Suprapubic skin (tissue), 4 donors: ENCODE data around the gene LRP1B. TPM values are rescaled to one million over a fixed set of nuclear protein-coding genes. Genes with fewer than 3 reads are reported as not detected.

Experiments used
- DNase-seq, 2 donors: peaks; one replicate each; pipeline ENCODE4 v3.0.0-alpha.2; 2019; ENCODE audit warnings: low spot score in 2 of 2
- H3K27ac ChIP-seq: fragments of 200-600 bp; sonication (generic); one replicate; pipeline ENCODE4 v1.5.1; 2019
- H3K27me3 ChIP-seq: fragments of 200-600 bp; sonication (generic); one replicate; pipeline ENCODE4 v1.5.1; 2019
- H3K36me3 ChIP-seq: fragments of 200-600 bp; sonication (generic); one replicate; pipeline ENCODE4 v1.5.1; 2019
- H3K4me1 ChIP-seq: fragments of 200-600 bp; sonication (generic); one replicate; pipeline ENCODE4 v1.5.1; 2019
- H3K4me3 ChIP-seq: fragments of 200-600 bp; sonication (generic); one replicate; pipeline ENCODE4 v1.5.1; 2019; ENCODE audit warnings: mild to moderate bottlenecking
- H3K9me3 ChIP-seq: fragments of 200-600 bp; sonication (generic); one replicate; pipeline ENCODE4 v1.5.1; 2019
- EP300 ChIP-seq: sonication (generic); formaldehyde crosslinking; IDR thresholded peaks from one replicate; pipeline ENCODE4 v1.6.1; 2017; ENCODE audit warnings: antibody characterized with exemption
- POLR2A ChIP-seq, 2 donors: fragments of 450-650 bp; IDR thresholded peaks; one replicate each; pipeline ENCODE4 v1.6.1; 2017; ENCODE audit warnings: antibody characterized with exemption in 2 of 2, mild to moderate bottlenecking in 2 of 2, moderate library complexity in 2 of 2
- POLR2AphosphoS5 ChIP-seq, 3 donors: sonication (generic); formaldehyde crosslinking; IDR thresholded peaks; one replicate each; pipeline ENCODE4 v1.6.1; 2017; ENCODE audit warnings: antibody characterized with exemption in 3 of 3
- WGBS: methylation state at CpG from one replicate; pipeline ENCODE4 v1.1.5; 2018; 5-methylcytosine and 5-hydroxymethylcytosine counted together
- total RNA-seq, 4 donors: library from RNA; depleted of rRNA; stranded (reverse); fragments of >200 nt; gene quantifications; one replicate each; pipeline ENCODE4 v1.1.0, GENCODE V29; 2016
- TF ChIP-seq, protein P1 (sequence below), 2 donors: fragments of 200-600 bp in 1 of 2; fragments of 450-650 bp in 1 of 2; sonication (generic) in 1 of 2; IDR thresholded peaks; one replicate each; pipeline ENCODE4 v1.5.1; 2016 to 2019; ENCODE audit warnings: antibody characterized with exemption in 2 of 2, mild to moderate bottlenecking in 1 of 2, moderate library complexity in 1 of 2

LRP1B gene
- total RNA-seq, 4 donors from 2014 or later = 0.11 to 2.7 (median 1.3) TPM

DNA sequence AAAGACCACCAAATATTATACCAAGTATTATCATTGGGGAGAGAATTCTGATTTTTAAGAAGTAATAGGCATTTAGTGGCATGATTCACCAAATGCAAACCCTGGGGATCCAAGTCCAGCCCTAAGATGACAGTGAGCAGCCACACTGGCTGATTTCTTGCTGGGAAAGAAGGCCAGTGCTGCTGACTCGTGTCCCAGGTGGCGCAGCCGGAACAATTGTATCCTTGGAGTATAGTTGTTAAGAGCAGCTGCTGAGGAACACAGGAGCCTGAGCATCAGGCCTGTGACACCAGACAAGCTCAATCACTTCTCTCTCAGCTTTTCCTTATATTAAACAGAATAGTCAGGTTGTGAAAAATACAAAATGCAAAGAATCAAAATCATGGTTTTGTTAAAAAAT, 48.4 kb downstream of the LRP1B start:
- 76% methylated on average over 3 of the region's 3 CpGs for WGBS
- Histone ChIP-seq H3K36me3 (no peaks in the 10 kb centered on the region), H3K4me1 (no peaks in the 10 kb centered on the region), H3K27me3 (no peaks in the 10 kb centered on the region), H3K27ac (no peak overlapping the region), H3K9me3 (no peaks in the 10 kb centered on the region), H3K4me3 (no peak overlapping the region)
- no peak for TF ChIP-seq POLR2A (IDR thresholded peaks at IDR 0.05)
- TF ChIP-seq EP300 = no peak
- TF ChIP-seq, protein P1, sequence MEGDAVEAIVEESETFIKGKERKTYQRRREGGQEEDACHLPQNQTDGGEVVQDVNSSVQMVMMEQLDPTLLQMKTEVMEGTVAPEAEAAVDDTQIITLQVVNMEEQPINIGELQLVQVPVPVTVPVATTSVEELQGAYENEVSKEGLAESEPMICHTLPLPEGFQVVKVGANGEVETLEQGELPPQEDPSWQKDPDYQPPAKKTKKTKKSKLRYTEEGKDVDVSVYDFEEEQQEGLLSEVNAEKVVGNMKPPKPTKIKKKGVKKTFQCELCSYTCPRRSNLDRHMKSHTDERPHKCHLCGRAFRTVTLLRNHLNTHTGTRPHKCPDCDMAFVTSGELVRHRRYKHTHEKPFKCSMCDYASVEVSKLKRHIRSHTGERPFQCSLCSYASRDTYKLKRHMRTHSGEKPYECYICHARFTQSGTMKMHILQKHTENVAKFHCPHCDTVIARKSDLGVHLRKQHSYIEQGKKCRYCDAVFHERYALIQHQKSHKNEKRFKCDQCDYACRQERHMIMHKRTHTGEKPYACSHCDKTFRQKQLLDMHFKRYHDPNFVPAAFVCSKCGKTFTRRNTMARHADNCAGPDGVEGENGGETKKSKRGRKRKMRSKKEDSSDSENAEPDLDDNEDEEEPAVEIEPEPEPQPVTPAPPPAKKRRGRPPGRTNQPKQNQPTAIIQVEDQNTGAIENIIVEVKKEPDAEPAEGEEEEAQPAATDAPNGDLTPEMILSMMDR (IDR thresholded peaks at IDR 0.05) = no peak
- TF ChIP-seq POLR2AphosphoS5 (IDR thresholded peaks at IDR 0.05) = no peak
- DNase-seq = no peak

DNA sequence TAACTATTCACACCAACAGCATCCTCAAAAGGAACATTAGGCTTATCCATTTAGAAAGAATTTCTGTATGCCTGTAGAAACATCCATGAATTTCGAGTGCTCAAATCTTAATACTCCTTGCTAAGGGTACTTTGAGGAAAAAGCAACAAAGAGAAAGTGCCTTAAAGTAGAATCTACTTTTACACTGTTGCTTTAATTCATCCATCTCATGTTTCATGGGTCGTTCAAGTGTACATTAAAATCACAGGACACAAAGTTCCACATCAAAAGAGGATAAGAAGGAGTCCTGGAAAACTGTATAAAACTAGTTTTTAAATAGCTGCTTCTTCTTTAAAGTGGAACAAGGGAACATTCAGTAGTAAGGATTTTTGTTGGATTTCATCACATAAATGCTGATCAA, 54.5 kb downstream of the LRP1B start:
- 56% methylated on average over 2 of the region's 2 CpGs for WGBS
- H3K27me3 ChIP-seq = no peaks in the 10 kb centered on the region
- H3K4me3 ChIP-seq = no peak overlapping the region
- TF ChIP-seq EP300 (no peak), POLR2AphosphoS5 (IDR thresholded peaks at IDR 0.05) (no peak)
- H3K9me3 ChIP-seq = no peaks in the 10 kb centered on the region
- H3K4me1 ChIP-seq = no peaks in the 10 kb centered on the region
- H3K27ac ChIP-seq = no peak overlapping the region
- no peak for DNase-seq
- no peaks in the 10 kb centered on the region for H3K36me3 ChIP-seq

DNA sequence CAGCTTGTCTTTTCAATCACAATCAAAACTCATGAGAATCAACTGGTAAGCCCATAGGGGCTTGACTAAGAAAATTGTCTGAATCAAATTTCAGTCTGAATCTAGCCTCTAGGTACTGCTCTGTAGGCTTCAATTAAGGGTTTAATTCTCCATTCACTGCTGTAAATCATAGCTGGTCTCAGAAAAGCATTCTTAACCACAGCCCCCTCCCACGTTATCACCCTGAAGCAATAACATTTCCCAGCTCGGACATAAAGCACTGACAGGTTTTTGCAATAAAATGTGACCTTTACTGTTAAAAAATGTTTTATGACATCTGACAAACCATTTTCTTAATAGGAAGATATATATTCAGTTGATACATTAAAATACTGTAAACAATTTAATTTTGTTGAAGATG, 55.0 kb downstream of the LRP1B start:
- WGBS = 52% methylated on average over 2 of the region's 2 CpGs
- no peaks in the 10 kb centered on the region for H3K27me3 ChIP-seq
- DNase-seq = no peak
- no peaks in the 10 kb centered on the region for H3K36me3 ChIP-seq
- H3K9me3 ChIP-seq = no peaks in the 10 kb centered on the region
- no peak overlapping the region for H3K27ac ChIP-seq
- no peaks in the 10 kb centered on the region for H3K4me1 ChIP-seq
- no peak for TF ChIP-seq POLR2AphosphoS5 (IDR thresholded peaks at IDR 0.05)
- TF ChIP-seq POLR2A (IDR thresholded peaks at IDR 0.05) = no peak
- TF ChIP-seq EP300 = no peak
- TF ChIP-seq, protein P1 (IDR thresholded peaks at IDR 0.05) = no peak
- no peak overlapping the region for H3K4me3 ChIP-seq

DNA sequence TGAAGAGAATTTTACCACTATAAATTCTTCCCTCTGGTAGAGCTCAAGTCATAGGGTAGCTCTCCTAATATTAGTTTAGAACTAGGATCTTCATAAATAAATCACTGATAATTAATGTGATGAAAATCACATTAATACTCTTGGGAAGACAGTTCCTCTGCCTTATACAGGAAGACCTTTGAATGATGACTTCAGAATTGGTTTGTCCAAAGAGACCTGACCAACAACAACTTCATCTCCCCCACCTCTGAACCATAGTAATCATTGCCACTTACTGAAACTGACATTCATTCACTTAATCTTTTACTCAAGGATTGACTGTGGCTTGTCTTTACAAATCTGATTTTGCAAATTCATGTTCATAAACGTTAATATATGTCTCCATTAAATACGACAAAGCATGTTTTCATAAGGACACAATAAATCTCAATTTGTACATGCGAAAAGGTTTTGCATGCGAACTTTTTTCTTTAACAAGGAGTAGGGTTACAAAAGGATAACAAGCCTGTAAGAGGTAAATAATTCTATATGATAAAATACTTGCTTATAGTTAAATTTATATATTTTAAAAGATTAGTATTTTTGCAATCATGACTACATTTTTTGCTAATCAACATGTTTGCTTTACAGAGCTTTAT, 61.4 kb downstream of the LRP1B start:
- Histone ChIP-seq H3K4me1 (no peaks in the 10 kb centered on the region), H3K36me3 (no peaks in the 10 kb centered on the region), H3K4me3 (no peak overlapping the region), H3K27ac (no peak overlapping the region), H3K9me3 (no peaks in the 10 kb centered on the region), H3K27me3 (no peaks in the 10 kb centered on the region)
- WGBS = 68% methylated on average over 4 of the region's 4 CpGs
- TF ChIP-seq, protein P1 (IDR thresholded peaks at IDR 0.05) = no peak
- TF ChIP-seq POLR2AphosphoS5 (IDR thresholded peaks at IDR 0.05) (no peak), POLR2A (IDR thresholded peaks at IDR 0.05) (no peak), EP300 (no peak)
- DNase-seq = no peak

DNA sequence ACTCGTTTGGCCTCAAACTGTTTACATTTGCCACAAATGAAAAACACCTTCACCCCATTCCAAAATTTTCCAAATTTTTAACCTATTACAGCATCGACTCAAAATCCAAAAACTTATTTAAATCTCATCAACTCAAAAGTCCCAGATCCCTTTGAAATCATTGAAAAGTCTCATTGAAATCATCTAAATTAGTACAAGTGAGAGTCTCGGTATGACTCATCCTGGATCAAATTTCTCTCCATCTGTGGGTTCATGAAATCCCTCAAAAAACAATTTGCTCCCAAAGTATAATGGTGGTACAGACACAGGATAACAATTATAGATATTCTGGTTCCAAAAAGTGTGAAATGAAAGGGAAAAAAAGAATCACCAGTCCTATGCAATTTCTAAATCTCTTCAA, 65.1 kb downstream of the LRP1B start:
- 72% methylated on average over 3 of the region's 3 CpGs for WGBS
- Histone ChIP-seq H3K4me1 (no peaks in the 10 kb centered on the region), H3K9me3 (no peaks in the 10 kb centered on the region), H3K4me3 (no peak overlapping the region), H3K27ac (no peak overlapping the region), H3K36me3 (no peaks in the 10 kb centered on the region), H3K27me3 (no peaks in the 10 kb centered on the region)
- DNase-seq = no peak
- TF ChIP-seq, protein P1 (IDR thresholded peaks at IDR 0.05) = no peak
- no peak for TF ChIP-seq POLR2A (IDR thresholded peaks at IDR 0.05)
- TF ChIP-seq POLR2AphosphoS5 (IDR thresholded peaks at IDR 0.05) = no peak
- TF ChIP-seq EP300 = no peak

DNA sequence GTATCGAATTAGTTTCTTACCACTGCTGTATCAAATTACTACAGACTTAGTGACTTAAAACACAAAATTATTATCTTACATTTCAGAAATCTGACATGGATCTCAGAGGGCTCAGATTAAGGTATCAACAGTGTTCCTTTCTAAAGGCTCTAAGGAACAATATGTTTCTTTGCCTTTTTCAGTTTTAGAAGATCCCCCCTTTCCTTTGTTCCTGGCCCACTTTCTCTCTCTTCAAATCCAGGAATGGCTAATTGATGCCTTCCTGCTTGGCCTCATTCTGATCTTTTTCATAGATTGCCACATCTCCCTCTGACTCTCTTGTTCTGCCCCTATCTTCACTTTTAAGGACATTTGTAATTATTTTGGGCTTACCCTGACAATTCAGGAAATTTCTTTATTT, 65.7 kb downstream of the LRP1B start:
- TF ChIP-seq POLR2AphosphoS5 (IDR thresholded peaks at IDR 0.05) (no peak), EP300 (no peak), POLR2A (IDR thresholded peaks at IDR 0.05) (no peak)
- TF ChIP-seq, protein P1 (IDR thresholded peaks at IDR 0.05) = no peak
- no peaks in the 10 kb centered on the region for H3K36me3 ChIP-seq
- no peak for DNase-seq
- no peaks in the 10 kb centered on the region for H3K9me3 ChIP-seq
- no peak overlapping the region for H3K4me3 ChIP-seq
- 69% methylated on average over 1 of the region's 1 CpG for WGBS
- H3K4me1 ChIP-seq = no peaks in the 10 kb centered on the region
- H3K27ac ChIP-seq = no peak overlapping the region
- H3K27me3 ChIP-seq = no peaks in the 10 kb centered on the region
